GM21786 (cell line): Measurements from ENCODE around the gene CREG2.

Source experiments
- ATAC-seq: cut with Tn5 transposase; IDR thresholded peaks from one replicate; pipeline ENCODE4 v1.9.1; 2021; ENCODE audit not compliant: unreplicated experiment

CREG2 gene

GRCh38 chr2:101387151-101387834 lies at the start of gene CREG2:
Gene CREG2, minus strand, starts transcription at chr2:101387503. Its CDS starts 46 bp downstream, at chr2:101387457.
- no peak for ATAC-seq

DNA sequence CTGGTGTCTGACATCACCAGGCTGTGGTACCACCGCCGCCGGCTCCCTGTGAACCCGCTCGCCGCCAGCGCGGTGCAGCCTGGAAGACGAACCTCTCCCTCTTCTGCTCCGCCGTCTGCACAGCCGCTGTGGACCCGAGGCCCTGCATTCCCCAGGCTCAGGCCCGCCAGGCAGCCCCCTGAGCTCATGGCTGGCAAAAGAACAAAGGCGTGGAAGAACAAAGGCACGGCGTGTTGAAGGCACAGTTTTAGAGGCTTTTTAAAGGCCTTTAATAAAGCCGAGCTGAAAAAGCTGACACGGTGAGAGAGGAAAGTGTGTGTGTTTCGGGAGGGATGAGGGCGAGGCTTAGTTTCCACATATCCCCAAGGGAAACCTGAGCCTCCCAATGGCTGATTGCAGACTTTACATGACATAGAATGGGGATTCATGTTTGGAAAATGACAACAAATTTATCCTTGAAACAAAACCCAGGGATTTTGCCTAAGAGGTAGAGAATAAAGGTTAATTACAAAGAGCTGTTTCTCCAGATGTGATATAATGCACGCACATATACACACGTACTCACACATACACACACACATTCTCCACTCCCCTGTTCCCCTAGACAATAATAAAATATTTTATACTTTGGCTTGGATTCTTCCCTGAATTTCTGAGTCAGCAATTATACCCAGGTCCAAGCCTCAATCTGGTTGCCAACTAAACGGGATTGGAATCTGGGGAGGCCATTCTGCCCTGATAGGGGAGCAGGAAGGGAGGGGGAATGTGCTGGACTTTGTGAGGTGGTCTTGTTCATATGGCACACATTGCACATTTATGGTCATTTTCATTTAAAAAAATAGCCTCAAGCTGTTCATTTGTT lies 47.9 kb upstream of the CREG2 start:
- no peak for ATAC-seq

DNA sequence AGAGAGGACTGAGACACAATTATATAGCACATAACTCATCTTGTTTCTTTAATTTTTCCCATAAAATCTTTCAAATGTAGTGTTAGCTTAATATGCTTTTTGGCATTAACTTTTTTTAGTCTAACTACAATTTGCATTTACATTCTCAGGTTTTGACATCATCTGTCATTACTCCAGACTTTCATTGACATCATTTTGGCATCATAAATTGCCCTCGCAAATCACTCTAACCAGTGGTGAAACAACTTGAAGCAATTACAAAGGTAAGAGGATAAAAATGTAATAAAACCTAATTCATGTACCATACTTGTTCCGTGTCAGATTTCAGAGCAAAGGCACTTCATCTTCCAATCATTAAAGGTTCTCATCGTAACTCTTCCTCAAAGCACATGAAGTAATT lies 46.2 kb upstream of the CREG2 start:
- ATAC-seq, result no peak

DNA sequence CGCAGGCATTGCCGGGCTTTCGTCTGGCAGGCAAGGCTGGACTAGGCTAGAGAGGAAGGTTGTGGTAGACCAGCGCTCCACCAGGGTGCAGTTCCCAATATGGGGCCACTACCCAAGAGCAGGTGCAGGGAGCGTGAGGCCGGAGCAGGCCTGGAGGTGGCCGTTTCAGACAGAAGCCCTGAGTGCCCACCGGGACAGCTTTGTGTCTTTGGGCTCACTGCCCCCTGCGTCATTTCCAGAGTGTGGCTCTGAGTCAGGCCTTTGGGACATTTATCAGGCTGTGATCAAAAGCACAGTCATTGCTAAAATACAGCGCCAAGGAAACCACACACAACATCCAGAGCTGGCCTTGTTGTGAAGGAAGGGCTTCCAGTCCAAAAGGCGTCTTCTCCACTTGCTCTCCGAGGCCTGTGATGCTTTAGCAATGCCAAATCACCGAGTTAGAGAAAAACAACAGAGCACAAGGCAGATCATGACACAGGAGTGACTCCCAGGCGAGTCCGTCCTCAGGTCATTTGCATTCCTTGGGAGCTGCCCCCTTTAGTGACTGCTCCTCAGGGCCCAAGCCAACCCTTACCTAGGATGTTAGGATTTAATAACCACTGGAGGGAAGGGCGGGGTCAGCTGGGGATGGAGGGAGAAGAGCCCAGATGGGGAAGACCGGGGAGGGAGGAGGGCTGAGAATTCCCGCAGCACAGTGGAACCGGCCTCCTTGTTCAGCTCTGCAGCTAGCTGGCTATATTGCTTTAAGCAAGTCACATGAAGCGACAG lies 45.3 kb upstream of the CREG2 start:
- ATAC-seq, result no peak

DNA sequence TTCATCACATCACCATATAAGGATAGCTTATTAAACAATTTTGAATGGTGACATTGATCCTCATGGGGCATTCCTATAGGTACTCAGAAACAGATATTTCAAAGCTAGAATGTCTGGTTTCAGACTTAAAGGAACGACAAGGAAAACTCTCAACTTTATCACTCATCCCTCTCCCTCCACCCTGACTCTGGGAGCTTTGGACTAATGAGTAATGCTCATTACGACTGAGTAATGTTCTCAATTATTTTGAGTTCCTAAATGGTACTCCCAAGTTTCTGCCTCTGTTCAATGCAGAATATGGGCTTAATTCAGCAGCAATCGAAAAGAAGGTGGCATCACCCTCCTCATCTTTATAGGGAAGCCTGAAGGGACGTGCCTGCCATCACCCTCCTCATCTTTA lies 44.2 kb upstream of the CREG2 start:
- no peak for ATAC-seq

- ATAC-seq, result no peak
Observed at GRCh38 chr2:101430156-101430555, 42.9 kb upstream of the CREG2 start.

GRCh38 chr2:101429453-101429852 lies 42.1 kb upstream of the CREG2 start:
- no peak for ATAC-seq

GRCh38 chr2:101428422-101429176 lies 41.3 kb upstream of the CREG2 start:
- ATAC-seq, result no peak

DNA sequence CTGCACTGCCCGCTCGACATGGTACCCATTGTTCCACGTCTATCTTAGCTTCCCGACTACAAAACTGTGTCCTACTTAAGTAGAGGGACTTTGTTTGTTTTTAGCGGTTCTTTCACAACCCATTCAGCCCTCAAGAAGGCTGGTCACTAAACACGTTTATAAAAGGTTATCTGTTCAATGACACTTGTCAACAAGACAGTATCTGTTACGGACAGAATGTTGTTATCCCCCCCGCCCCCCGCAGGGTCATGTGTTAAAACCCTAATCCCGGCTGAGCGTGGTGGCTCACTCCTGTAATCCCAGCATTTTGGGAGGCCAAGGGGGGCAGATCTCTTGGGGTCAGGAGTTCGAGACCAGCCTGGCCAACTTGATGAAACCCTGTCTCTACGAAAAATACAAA lies 40.4 kb upstream of the CREG2 start:
- no peak for ATAC-seq

DNA sequence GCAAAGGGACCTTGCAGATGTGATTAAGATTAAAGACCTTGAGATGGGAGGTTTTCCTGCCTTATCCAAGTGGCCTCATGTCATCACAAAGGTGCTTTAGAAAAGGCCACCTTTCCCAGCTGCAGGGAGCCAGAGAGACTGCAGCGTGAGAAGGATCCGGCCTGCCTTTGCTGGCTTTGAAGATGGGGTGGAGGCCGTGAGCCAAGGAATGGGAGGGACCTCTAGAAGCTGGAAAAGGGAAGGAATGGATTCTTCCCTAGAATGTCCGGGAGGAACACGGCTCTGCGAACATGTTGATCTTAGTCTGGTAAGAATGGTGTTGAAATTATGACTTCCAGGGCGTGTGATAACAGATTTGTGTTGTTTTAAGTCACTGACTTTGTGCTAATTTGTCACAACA lies 39.9 kb upstream of the CREG2 start:
- no peak for ATAC-seq

DNA sequence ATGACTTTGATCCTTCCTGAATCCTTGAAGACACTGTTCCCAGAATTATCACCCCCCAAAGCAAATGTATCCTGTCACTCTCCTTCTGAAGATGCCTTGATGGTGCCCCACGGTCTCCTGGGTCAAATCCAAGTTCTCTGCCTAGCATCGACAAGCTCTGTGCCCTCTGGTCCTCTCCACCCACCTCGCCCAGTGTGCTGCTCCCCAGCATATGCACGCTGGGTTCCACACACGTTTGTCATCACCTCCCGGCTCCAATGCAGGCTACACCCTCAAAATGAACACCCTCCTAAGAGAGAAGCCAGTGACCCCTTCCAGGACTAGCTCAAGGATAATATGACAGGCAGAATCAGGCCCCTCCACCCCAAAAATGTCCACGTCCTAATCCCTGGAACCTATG lies 39.5 kb upstream of the CREG2 start:
- ATAC-seq, result no peak

GRCh38 chr2:101420623-101421022 lies 33.3 kb upstream of the CREG2 start:
- no peak for ATAC-seq

- no peak for ATAC-seq
Observed at GRCh38 chr2:101419096-101419663, 31.9 kb upstream of the CREG2 start.

GRCh38 chr2:101418460-101419095 lies 31.3 kb upstream of the CREG2 start:
- no peak for ATAC-seq

DNA sequence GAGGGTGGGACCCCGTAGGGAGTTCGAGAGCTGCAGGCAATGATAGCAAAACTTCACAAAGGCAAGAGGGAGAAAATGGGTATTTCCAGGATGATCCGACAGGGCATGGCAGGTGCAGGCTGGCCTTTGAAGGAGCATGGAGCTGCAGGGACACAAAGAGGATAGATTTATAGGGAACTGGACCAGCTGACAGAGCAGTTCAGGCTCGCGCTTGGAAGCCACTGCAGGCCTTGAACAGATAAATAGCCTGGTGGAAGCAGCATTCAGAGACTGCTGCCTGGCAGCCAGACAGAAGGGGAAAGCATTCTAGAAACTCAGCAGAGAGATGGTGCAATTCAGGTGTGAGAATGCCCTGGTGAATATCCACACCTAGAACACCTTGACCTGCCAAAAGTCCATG lies 29.3 kb upstream of the CREG2 start:
- ATAC-seq, result no peak

GRCh38 chr2:101415884-101416283 lies 28.6 kb upstream of the CREG2 start:
- ATAC-seq, result no peak

- no peak for ATAC-seq
Observed at GRCh38 chr2:101415220-101415619, 27.9 kb upstream of the CREG2 start.

- no peak for ATAC-seq
Observed at GRCh38 chr2:101412092-101412694, 24.9 kb upstream of the CREG2 start.

GRCh38 chr2:101410746-101411145 lies 23.4 kb upstream of the CREG2 start:
- no peak for ATAC-seq

- no peak for ATAC-seq
Observed at GRCh38 chr2:101410114-101410513, 22.8 kb upstream of the CREG2 start.
